HG03139 (cell line): ENCODE results near the gene CYS1.
"Not testable (repeated sequence)": the region's sequence is repeated elsewhere in the genome, so short reads cannot be mapped to it uniquely, and the experiment has no call there.

Experiments used
- ATAC-seq: cut with Tn5 transposase; IDR thresholded peaks from one replicate; pipeline ENCODE4 v1.9.1; 2021; ENCODE audit not compliant: unreplicated experiment

Gene CYS1

GRCh38 chr2:10032746-10033105 is 47.5 kb downstream of the CYS1 start:
- no peak for ATAC-seq

- no peak for ATAC-seq
Measured at GRCh38 chr2:10031886-10032745, 48.1 kb downstream of the CYS1 start.

- ATAC-seq = not testable (repeated sequence)
Measured at GRCh38 chr2:10030798-10031197, 49.4 kb downstream of the CYS1 start.

- ATAC-seq = no peak
Measured at GRCh38 chr2:10030311-10030736, 49.9 kb downstream of the CYS1 start.

GRCh38 chr2:10029875-10030223 is 50.4 kb downstream of the CYS1 start:
- no peak for ATAC-seq

GRCh38 chr2:10028988-10029874 is 51.0 kb downstream of the CYS1 start:
- ATAC-seq = peak; percentile 67

- no peak for ATAC-seq
Measured at GRCh38 chr2:10028407-10028987, 51.7 kb downstream of the CYS1 start.

- ATAC-seq = no peak
Measured at GRCh38 chr2:10027660-10028330, 52.4 kb downstream of the CYS1 start.

GRCh38 chr2:10026940-10027569 is 53.2 kb downstream of the CYS1 start:
- no peak for ATAC-seq

GRCh38 chr2:10022966-10023662 is 57.1 kb downstream of the CYS1 start:
- no peak for ATAC-seq

GRCh38 chr2:10022445-10022844 is 57.8 kb downstream of the CYS1 start:
- no peak for ATAC-seq

GRCh38 chr2:10022041-10022421 is 58.2 kb downstream of the CYS1 start:
- no peak for ATAC-seq

- ATAC-seq = no peak
Measured at GRCh38 chr2:10019602-10020400, 60.4 kb downstream of the CYS1 start.

GRCh38 chr2:10019174-10019573 is 61.0 kb downstream of the CYS1 start:
- ATAC-seq = no peak

- no peak for ATAC-seq
Measured at GRCh38 chr2:10017313-10017941, 62.8 kb downstream of the CYS1 start.

GRCh38 chr2:10016802-10017258 is 63.4 kb downstream of the CYS1 start:
- no peak for ATAC-seq

GRCh38 chr2:10016001-10016801 is 64.0 kb downstream of the CYS1 start:
- no peak for ATAC-seq
